ENCODE data around the gene XPNPEP1.

Gene XPNPEP1

GRCh38 chr10:109892117-109892516 is 31.2 kb downstream of the XPNPEP1 start:
- DNase-seq: no peak

- no peak for DNase-seq
These were observed 32.2 kb downstream of the XPNPEP1 start for GRCh38 chr10:109891105-109891504.

GRCh38 chr10:109889867-109890266 is 33.4 kb downstream of the XPNPEP1 start:
- DNase-seq: no peak

GRCh38 chr10:109887776-109888175 is 35.5 kb downstream of the XPNPEP1 start:
- no peak for DNase-seq

GRCh38 chr10:109887243-109887642 is 36.1 kb downstream of the XPNPEP1 start:
- no peak for DNase-seq

GRCh38 chr10:109886781-109887140 is 36.5 kb downstream of the XPNPEP1 start:
- no peak for DNase-seq

GRCh38 chr10:109886037-109886780 is 37.1 kb downstream of the XPNPEP1 start:
- DNase-seq: no peak

- DNase-seq: peak; percentile 56 to 63
These were observed 39.2 kb downstream of the XPNPEP1 start for GRCh38 chr10:109883859-109884771.

GRCh38 chr10:109882251-109883057 is 40.9 kb downstream of the XPNPEP1 start:
- DNase-seq: no peak

GRCh38 chr10:109881769-109882057 is 41.6 kb downstream of the XPNPEP1 start:
- no peak for DNase-seq

GRCh38 chr10:109880886-109881768 is 42.2 kb downstream of the XPNPEP1 start:
- no peak for DNase-seq

GRCh38 chr10:109877546-109877945 is 45.8 kb downstream of the XPNPEP1 start:
- no peak for DNase-seq

- no peak for DNase-seq
These were observed 47.2 kb downstream of the XPNPEP1 start for GRCh38 chr10:109875828-109876821.

- no peak for DNase-seq
These were observed 48.2 kb downstream of the XPNPEP1 start for GRCh38 chr10:109875151-109875568.

- no peak for DNase-seq
These were observed 51.8 kb downstream of the XPNPEP1 start for GRCh38 chr10:109871476-109871875.

- DNase-seq: no peak
These were observed 56.2 kb downstream of the XPNPEP1 start for GRCh38 chr10:109866995-109867635.

- no peak for DNase-seq
These were observed 56.9 kb downstream of the XPNPEP1 start for GRCh38 chr10:109866168-109866994.

GRCh38 chr10:109863775-109864174 is 59.5 kb downstream of the XPNPEP1 start:
- no peak for DNase-seq

- DNase-seq: no peak
These were observed 60.6 kb downstream of the XPNPEP1 start for GRCh38 chr10:109862738-109863137.

- no peak for DNase-seq
These were observed 61.3 kb downstream of the XPNPEP1 start for GRCh38 chr10:109862041-109862440.
